Tibial nerve (tissue), 3 donors: ENCODE measurements around the gene NLRP9.

Experiments used
- CTCF ChIP-seq, 5 experiments: fragments of 200-600 bp in 3 of 5; fragments of 450-650 bp in 2 of 5; sonication (generic) in 3 of 5; IDR thresholded peaks; one replicate each; pipeline ENCODE4 v1.5.1; 2016 to 2019; ENCODE audit warnings: antibody characterized with exemption in 5 of 5, mild to moderate bottlenecking in 3 of 5, moderate library complexity in 2 of 5
- POLR2A ChIP-seq, 2 donors: fragments of 450-650 bp; IDR thresholded peaks; one replicate each; pipeline ENCODE4 v1.6.1; 2017; ENCODE audit warnings: antibody characterized with exemption in 2 of 2, mild to moderate bottlenecking in 2 of 2, moderate library complexity in 2 of 2

- no peak for TF ChIP-seq CTCF (IDR thresholded peaks at IDR 0.05)
- TF ChIP-seq POLR2A (IDR thresholded peaks at IDR 0.05), result no peak
Observed at GRCh38 chr19:55699221-55699620, 39.0 kb downstream of the NLRP9 start.
